IMR-90 (cell line): Measurements from ENCODE around the gene ASB4. TPM values are rescaled to one million over a fixed set of nuclear protein-coding genes. Genes with fewer than 3 reads are reported as not detected.

Experiments used
- ATAC-seq: fragments of 200-7000 bp; cut with Tn5 transposase; 2 replicates; pipeline ENCODE4 v1.9.1; 2020; ENCODE audit warnings: low read depth, mild to moderate bottlenecking, moderate library complexity
- BruUV-seq: library from RNA; stranded (reverse); fragments of 400-500 nt; replicated peaks from 2 replicates; lab custom pipeline; 2021; lab: Mats Ljungman, UMichigan
- CTCF ChIA-PET: fragments of 300-600 bp; formaldehyde crosslinking; extraction: SDS; loops from one replicate; lab custom pipeline; 2021; ENCODE audit warnings: antibody characterized with exemption; lab: Yijun Ruan, JAX
- POLR2A ChIA-PET: fragments of 300-600 bp; sonication (Branson Sonifier 250); formaldehyde crosslinking; loops from one replicate; lab custom pipeline; 2022; ENCODE audit warnings: antibody characterized with exemption; ENCODE audit not compliant: unreplicated experiment; lab: Charles Lee
- DNase-seq: peaks from one replicate; pipeline ENCODE4 v3.0.0; 2013
- H2AFZ ChIP-seq: replicated peaks from 2 replicates; pipeline ENCODE3; 2013; ENCODE audit warnings: low read length, mild to moderate bottlenecking; ENCODE audit not compliant: poor library complexity
- H2AK5ac ChIP-seq: 2 replicates; pipeline ENCODE4 v1.6.1; 2013; ENCODE audit warnings: low read depth, low read length, inconsistent platforms
- H2AK9ac ChIP-seq: replicated peaks from 2 replicates; pipeline ENCODE3; 2013; ENCODE audit warnings: mild to moderate bottlenecking, low read depth, low read length, moderate library complexity; ENCODE audit not compliant: poor library complexity
- H2BK120ac ChIP-seq: 2 replicates; pipeline ENCODE4 v1.6.1; 2013; ENCODE audit warnings: low read depth, low read length, inconsistent platforms
- H2BK15ac ChIP-seq: 3 replicates; pipeline ENCODE4 v1.6.1; 2013; ENCODE audit warnings: low read depth, low read length, inconsistent platforms
- H2BK20ac ChIP-seq: 2 replicates; pipeline ENCODE4 v1.6.1; 2013; ENCODE audit warnings: low read depth, mild to moderate bottlenecking, inconsistent platforms, low read length, moderate library complexity
- H2BK5ac ChIP-seq: 2 replicates; pipeline ENCODE4 v1.6.1; 2013; ENCODE audit warnings: mild to moderate bottlenecking, low read depth, low read length, inconsistent platforms; ENCODE audit not compliant: poor library complexity, severe bottlenecking
- H3K14ac ChIP-seq: replicated peaks from 2 replicates; pipeline ENCODE4 v1.6.1; 2013; ENCODE audit warnings: low read depth, low read length, inconsistent platforms
- H3K18ac ChIP-seq: 2 replicates; pipeline ENCODE4 v1.6.1; 2013; ENCODE audit warnings: low read depth, low read length, control low read depth
- H3K23ac ChIP-seq: 2 replicates; pipeline ENCODE4 v1.6.1; 2013; ENCODE audit warnings: low read depth, low read length, inconsistent platforms
- H3K27ac ChIP-seq: 2 replicates; pipeline ENCODE4 v1.5.1; 2013; ENCODE audit warnings: mild to moderate bottlenecking, control low read depth, low read length; ENCODE audit not compliant: insufficient read depth
- H3K27me3 ChIP-seq: 2 replicates; pipeline ENCODE4 v1.6.1; 2013; ENCODE audit warnings: low read length; ENCODE audit not compliant: control insufficient read depth, insufficient read depth
- H3K36me3 ChIP-seq: 2 replicates; pipeline ENCODE4 v1.6.1; 2013; ENCODE audit warnings: low read length, mixed read lengths; ENCODE audit not compliant: control insufficient read depth, insufficient read depth
- H3K4ac ChIP-seq: 2 replicates; pipeline ENCODE4 v1.6.1; 2013; ENCODE audit warnings: low read depth, low read length, inconsistent platforms
- H3K4me1 ChIP-seq: 2 replicates; pipeline ENCODE4 v1.6.1; 2013; ENCODE audit warnings: low read length, mixed read lengths; ENCODE audit not compliant: control insufficient read depth, insufficient read depth
- H3K4me2 ChIP-seq: 2 replicates; pipeline ENCODE4 v1.6.1; 2013; ENCODE audit warnings: low read depth, mild to moderate bottlenecking, control low read depth, low read length, moderate library complexity
- H3K4me3 ChIP-seq: 2 replicates; pipeline ENCODE4 v1.5.1; 2013; ENCODE audit warnings: low read depth, mild to moderate bottlenecking, control low read depth, low read length, moderate library complexity; ENCODE audit not compliant: insufficient read depth
- H3K56ac ChIP-seq: 2 replicates; pipeline ENCODE4 v1.6.1; 2013; ENCODE audit warnings: low read length, inconsistent platforms; ENCODE audit not compliant: insufficient read depth; ENCODE audit errors: extremely low read depth
- H3K79me1 ChIP-seq, 2 experiments: 2 replicates each; pipeline ENCODE4 v1.6.1; 2013; ENCODE audit warnings: low read length in 2 of 2, inconsistent platforms in 1 of 2, low read depth in 1 of 2
- H3K9ac ChIP-seq: 2 replicates; pipeline ENCODE4 v1.6.1; 2013; ENCODE audit warnings: low read depth, low read length, control low read depth
- H3K9me1 ChIP-seq: 2 replicates; pipeline ENCODE4 v1.6.1; 2013; ENCODE audit warnings: low read length, inconsistent platforms; ENCODE audit not compliant: insufficient read depth
- H3K9me3 ChIP-seq: 2 replicates; pipeline ENCODE4 v1.6.1; 2013; ENCODE audit warnings: low read length; ENCODE audit not compliant: control insufficient read depth, insufficient read depth
- H4K20me1 ChIP-seq: 2 replicates; pipeline ENCODE4 v1.6.1; 2013; ENCODE audit warnings: low read length, inconsistent platforms; ENCODE audit not compliant: insufficient read depth
- H4K5ac ChIP-seq: 2 replicates; pipeline ENCODE4 v1.6.1; 2013; ENCODE audit warnings: mild to moderate bottlenecking, low read depth, low read length, control low read depth
- H4K8ac ChIP-seq, 2 experiments: 2 replicates each; pipeline ENCODE4 v1.6.1; 2013; ENCODE audit warnings: low read depth in 2 of 2, low read length in 2 of 2, control low read depth in 1 of 2, inconsistent platforms in 1 of 2
- H4K91ac ChIP-seq: 2 replicates; pipeline ENCODE4 v1.6.1; 2013; ENCODE audit warnings: low read depth, low read length, inconsistent platforms; ENCODE audit not compliant: insufficient read depth
- CEBPB ChIP-seq: IDR thresholded peaks from 2 replicates; pipeline ENCODE4 v1.6.1; 2012; ENCODE audit warnings: low read depth, low read length, improper control_type of control experiment
- MAFK ChIP-seq: IDR thresholded peaks from 2 replicates; pipeline ENCODE4 v1.6.1; 2012; ENCODE audit warnings: low read depth, low read length, improper control_type of control experiment
- MAZ ChIP-seq: IDR thresholded peaks from 2 replicates; pipeline ENCODE4 v1.6.1; 2012; ENCODE audit warnings: low read depth, mild to moderate bottlenecking, low read length, improper control_type of control experiment, moderate library complexity, borderline replicate concordance
- MXI1 ChIP-seq: IDR thresholded peaks from 2 replicates; pipeline ENCODE4 v1.6.1; 2012; ENCODE audit warnings: low read depth, mild to moderate bottlenecking, low read length, moderate library complexity, borderline replicate concordance
- POLR2A ChIP-seq: IDR thresholded peaks from 2 replicates; pipeline ENCODE4 v1.6.1; 2012; ENCODE audit warnings: mild to moderate bottlenecking, low read depth, low read length
- RFX5 ChIP-seq: IDR thresholded peaks from 2 replicates; pipeline ENCODE4 v1.8.0; 2012; ENCODE audit warnings: low read depth, mild to moderate bottlenecking, low read length, moderate library complexity
- SMC3 ChIP-seq: fragments of 150-350 bp; IDR thresholded peaks from 2 replicates; pipeline ENCODE4 v1.6.1; 2016; ENCODE audit warnings: low read depth, mild to moderate bottlenecking, antibody characterized with exemption, low read length, moderate library complexity
- USF2 ChIP-seq: fragments of 150-350 bp; IDR thresholded peaks from 2 replicates; pipeline ENCODE4 v1.6.1; 2017; ENCODE audit warnings: mild to moderate bottlenecking, antibody characterized with exemption, low read length, low read depth
- dilution Hi-C: fragments of 300-500 bp; cut with HindIII; formaldehyde crosslinking; loops from one replicate; pipeline ENCODE4 v1.14.3; 2018; ENCODE audit warnings: low sequenced_read_pairs; ENCODE audit not compliant: unreplicated experiment
- in situ Hi-C: fragments of 300-500 bp; cut with MboI; formaldehyde crosslinking; loops from 3 replicates; pipeline ENCODE4 v1.14.3; 2019; ENCODE audit warnings: low sequenced_read_pairs, inconsistent platforms, mixed read lengths
- intact Hi-C: fragments of 100-400 bp; cut with micrococcal nuclease; formaldehyde crosslinking; loops from 2 replicates; pipeline ENCODE4 v1.10.0; 2022
- polyA plus RNA-seq, 3 experiments: library from polyadenylated mRNA; depleted of rRNA; stranded (reverse); fragments of >200 nt; gene quantifications; 2 replicates each; pipeline ENCODE4 v1.2.3, GENCODE V29; 2012; ENCODE audit warnings: low replicate concordance in 1 of 3
- total RNA-seq: library from RNA; depleted of rRNA; stranded (reverse); fragments of >200 nt; gene quantifications from 2 replicates; pipeline ENCODE4 v1.2.3, GENCODE V29; 2012

Gene ASB4
- total and polyA plus RNA-seq, 2 of the 4 experiments (the other 2 are of a cell fraction), result not detected

- Histone ChIP-seq H2BK15ac (no peak overlapping the region), H3K4me3 (no peak overlapping the region), H4K5ac (no peak overlapping the region), H3K4ac (no peak overlapping the region), H4K8ac (no peak overlapping the region), H3K56ac (no peak overlapping the region), H3K4me2 (no peak overlapping the region), H3K27ac (no peak overlapping the region), H2BK20ac (no peak overlapping the region), H2AFZ (no peak overlapping the region), H3K36me3 (no peaks in the 10 kb centered on the region), H3K23ac (no peak overlapping the region), H3K14ac (no peak overlapping the region), H2BK120ac (no peak overlapping the region), H3K4me1 (no peaks in the 10 kb centered on the region), H2AK9ac (no peak overlapping the region), H3K9ac (no peak overlapping the region), H3K9me1 (no peaks in the 10 kb centered on the region), H2AK5ac (no peak overlapping the region), H4K91ac (no peak overlapping the region), H3K9me3 (no peaks in the 10 kb centered on the region), H3K18ac (no peak overlapping the region), H3K27me3 (peaks cover 3% of the 10 kb centered on the region; the same call in 1 of the 2 replicates), H3K79me1 (no peaks in the 10 kb centered on the region), H4K20me1 (no peaks in the 10 kb centered on the region), H2BK5ac (no peak overlapping the region)
- peak; percentile 35 for DNase-seq
- intact Hi-C loops, result no loop called here
- in situ Hi-C loops, result loop anchor here (25.0 kb wide), 1 partner anchor 1206 kb away; no protein-coding TSS in a partner anchor
- TF ChIP-seq RFX5 (no peak), USF2 (no peak), MXI1 (no peak), POLR2A (no peak), CEBPB (no peak), MAZ (no peak), MAFK (no peak), SMC3 (no peak)
- no peak for ATAC-seq
- ChIA-PET CTCF (interaction anchor here (0.9 kb wide), 1 partner anchor 197 kb away, joined by 5 read pairs; no protein-coding TSS in a partner anchor), POLR2A (no interaction called here)
- dilution Hi-C loops, result no loop called here
- BruUV-seq, result no TSS peak
Observed at GRCh38 chr7:95493247-95493646, 7.5 kb downstream of the ASB4 start.
